HL-60 (cell line): ENCODE data around the gene MPRIP.

Source experiments
- DNase-seq, 2 experiments: peaks; one replicate each; pipeline ENCODE4 v3.0.0-alpha.2; 2010 to 2020; ENCODE audit warnings: low read depth in 1 of 2, low spot score in 1 of 2
- H3K27ac ChIP-seq: fragments of 250-450 bp; sonication (Bioruptor Pico); replicated peaks from 2 replicates; pipeline ENCODE4 v1.5.1; 2020; ENCODE audit warnings: mild to moderate bottlenecking, moderate library complexity
- H3K27me3 ChIP-seq: fragments of 250-450 bp; sonication (Bioruptor Pico); 2 replicates; pipeline ENCODE4 v1.5.1; 2021; ENCODE audit warnings: mild to moderate bottlenecking, moderate library complexity; ENCODE audit not compliant: insufficient read depth, poor library complexity, severe bottlenecking
- H3K4me3 ChIP-seq: replicated peaks from 2 replicates; pipeline ENCODE4 v1.5.1; 2011; ENCODE audit warnings: mild to moderate bottlenecking, control low read depth, low read length; ENCODE audit not compliant: insufficient read depth
- GABPA ChIP-seq: IDR thresholded peaks from 2 replicates; pipeline ENCODE4 v1.6.1; 2012; ENCODE audit warnings: low read depth
- POLR2AphosphoS5 ChIP-seq: IDR thresholded peaks from 2 replicates; pipeline ENCODE4 v1.6.1; 2012; ENCODE audit warnings: low read depth
- REST ChIP-seq: IDR thresholded peaks from 2 replicates; pipeline ENCODE4 v1.6.1; 2012; ENCODE audit warnings: low read depth; ENCODE audit not compliant: insufficient replicate concordance
- SPI1 ChIP-seq: IDR thresholded peaks from 2 replicates; pipeline ENCODE4 v1.6.1; 2012; ENCODE audit warnings: low read depth, mild to moderate bottlenecking, borderline replicate concordance
- TF ChIP-seq, protein P1 (sequence below): IDR thresholded peaks from one replicate; pipeline ENCODE4 v1.5.1; 2011; ENCODE audit warnings: low read length, control low read depth, inconsistent platforms; ENCODE audit not compliant: insufficient read depth

MPRIP gene

DNA sequence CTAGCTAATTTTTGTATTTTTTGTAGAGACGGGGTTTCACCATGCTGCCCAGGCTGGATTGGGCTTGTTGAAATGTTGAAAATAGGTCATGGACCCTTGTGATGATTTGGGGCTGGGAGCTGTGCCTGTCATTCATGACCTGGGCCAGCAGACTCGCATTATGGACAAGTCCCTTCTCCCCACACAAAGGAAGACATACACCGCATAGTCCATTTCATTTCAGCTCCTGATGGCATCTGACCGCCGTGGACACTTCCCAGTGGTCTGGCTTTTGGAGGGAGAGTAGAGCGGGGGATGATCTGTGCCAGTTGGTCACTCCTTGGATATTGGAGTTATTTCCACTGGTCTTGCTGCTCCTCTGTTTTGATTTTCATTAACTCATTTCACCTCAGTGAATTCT is 34.8 kb downstream of the MPRIP start:
- TF ChIP-seq REST (no peak), GABPA (no peak), SPI1 (no peak), POLR2AphosphoS5 (no peak)
- TF ChIP-seq, protein P1, sequence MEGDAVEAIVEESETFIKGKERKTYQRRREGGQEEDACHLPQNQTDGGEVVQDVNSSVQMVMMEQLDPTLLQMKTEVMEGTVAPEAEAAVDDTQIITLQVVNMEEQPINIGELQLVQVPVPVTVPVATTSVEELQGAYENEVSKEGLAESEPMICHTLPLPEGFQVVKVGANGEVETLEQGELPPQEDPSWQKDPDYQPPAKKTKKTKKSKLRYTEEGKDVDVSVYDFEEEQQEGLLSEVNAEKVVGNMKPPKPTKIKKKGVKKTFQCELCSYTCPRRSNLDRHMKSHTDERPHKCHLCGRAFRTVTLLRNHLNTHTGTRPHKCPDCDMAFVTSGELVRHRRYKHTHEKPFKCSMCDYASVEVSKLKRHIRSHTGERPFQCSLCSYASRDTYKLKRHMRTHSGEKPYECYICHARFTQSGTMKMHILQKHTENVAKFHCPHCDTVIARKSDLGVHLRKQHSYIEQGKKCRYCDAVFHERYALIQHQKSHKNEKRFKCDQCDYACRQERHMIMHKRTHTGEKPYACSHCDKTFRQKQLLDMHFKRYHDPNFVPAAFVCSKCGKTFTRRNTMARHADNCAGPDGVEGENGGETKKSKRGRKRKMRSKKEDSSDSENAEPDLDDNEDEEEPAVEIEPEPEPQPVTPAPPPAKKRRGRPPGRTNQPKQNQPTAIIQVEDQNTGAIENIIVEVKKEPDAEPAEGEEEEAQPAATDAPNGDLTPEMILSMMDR: no peak
- no peak overlapping the region for H3K4me3 ChIP-seq
- H3K27me3 ChIP-seq: no peaks in the 10 kb centered on the region
- no peak overlapping the region for H3K27ac ChIP-seq
- DNase-seq: no peak

- Histone ChIP-seq H3K27me3 (no peaks in the 10 kb centered on the region), H3K4me3 (no peak overlapping the region), H3K27ac (no peak overlapping the region)
- TF ChIP-seq, protein P1: no peak
- DNase-seq: no peak
Observed at GRCh38 chr17:17077861-17078732, 35.8 kb downstream of the MPRIP start.

- H3K4me3 ChIP-seq: no peak overlapping the region
- no peak for DNase-seq
- H3K27ac ChIP-seq: no peak overlapping the region
- H3K27me3 ChIP-seq: no peaks in the 10 kb centered on the region
- TF ChIP-seq, protein P1: no peak
- TF ChIP-seq SPI1 (no peak), GABPA (no peak), POLR2AphosphoS5 (no peak), REST (no peak)
Observed at GRCh38 chr17:17078832-17079231, 36.6 kb downstream of the MPRIP start.

GRCh38 chr17:17079336-17079735 is 37.1 kb downstream of the MPRIP start:
- DNase-seq: no peak
- Histone ChIP-seq H3K27ac (no peak overlapping the region), H3K4me3 (no peak overlapping the region), H3K27me3 (no peaks in the 10 kb centered on the region)
- no peak for TF ChIP-seq POLR2AphosphoS5
- TF ChIP-seq GABPA: no peak
- TF ChIP-seq, protein P1: no peak
- no peak for TF ChIP-seq REST
